Lower leg skin (tissue), 3 donors: ENCODE data around the gene FBXO45.

Experiments used
- CTCF ChIP-seq, 3 donors: fragments of 450-650 bp; IDR thresholded peaks; one replicate each; pipeline ENCODE4 v1.5.1; 2016; ENCODE audit warnings: antibody characterized with exemption in 3 of 3, mild to moderate bottlenecking in 3 of 3, moderate library complexity in 2 of 3
- POLR2A ChIP-seq, 2 donors: fragments of 450-650 bp; IDR thresholded peaks; one replicate each; pipeline ENCODE4 v1.6.1; 2016 to 2017; ENCODE audit warnings: antibody characterized with exemption in 2 of 2, mild to moderate bottlenecking in 1 of 2, moderate library complexity in 1 of 2

- no peak for TF ChIP-seq CTCF (IDR thresholded peaks at IDR 0.05)
- TF ChIP-seq POLR2A (IDR thresholded peaks at IDR 0.05), result no peak
Observed at GRCh38 chr3:196537319-196537984, 31.0 kb upstream of the FBXO45 start.
